Measurements from ENCODE around the gene SLC10A7.
"Not testable (repeated sequence)": the region's sequence is repeated elsewhere in the genome, so short reads cannot be mapped to it uniquely, and the experiment has no call there.

SLC10A7 gene

GRCh38 chr4:146437778-146438177 lies 84.0 kb downstream of the SLC10A7 start:
- DNase-seq: no peak

DNA sequence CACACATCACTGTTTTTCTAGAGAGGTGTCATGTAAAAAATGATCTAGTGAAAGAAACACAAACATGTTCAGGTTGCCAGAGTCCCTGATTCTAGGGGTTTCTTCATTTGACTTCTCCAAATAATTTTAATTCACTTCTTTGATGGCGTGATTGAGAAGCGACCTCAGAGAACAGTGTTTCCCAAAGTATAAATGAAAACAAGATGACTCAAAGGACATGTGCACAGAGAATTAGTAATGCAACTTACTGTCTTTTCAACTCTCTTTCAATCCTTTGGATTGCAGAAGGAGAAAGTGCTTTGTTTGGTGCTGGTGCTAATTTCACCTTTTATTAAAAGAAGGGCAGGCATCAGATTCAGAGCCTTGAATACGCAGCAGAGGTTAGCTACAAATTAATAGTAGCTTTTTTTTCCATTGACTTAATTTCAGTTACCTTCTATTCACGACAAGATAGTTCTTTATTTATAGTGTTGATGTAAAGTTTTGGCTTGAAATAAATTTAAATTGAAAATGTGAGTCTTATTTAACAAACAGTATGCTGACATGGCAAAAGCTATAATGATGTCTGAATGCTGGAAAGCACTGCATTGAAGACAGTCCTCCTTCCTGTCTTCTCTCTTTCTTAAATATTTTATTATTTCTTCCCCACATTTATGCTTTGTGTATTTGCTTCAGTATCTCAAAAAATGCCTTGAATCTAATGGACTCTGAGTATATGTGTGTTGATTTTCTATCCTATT lies 85.1 kb downstream of the SLC10A7 start:
- no peak for DNase-seq

DNA sequence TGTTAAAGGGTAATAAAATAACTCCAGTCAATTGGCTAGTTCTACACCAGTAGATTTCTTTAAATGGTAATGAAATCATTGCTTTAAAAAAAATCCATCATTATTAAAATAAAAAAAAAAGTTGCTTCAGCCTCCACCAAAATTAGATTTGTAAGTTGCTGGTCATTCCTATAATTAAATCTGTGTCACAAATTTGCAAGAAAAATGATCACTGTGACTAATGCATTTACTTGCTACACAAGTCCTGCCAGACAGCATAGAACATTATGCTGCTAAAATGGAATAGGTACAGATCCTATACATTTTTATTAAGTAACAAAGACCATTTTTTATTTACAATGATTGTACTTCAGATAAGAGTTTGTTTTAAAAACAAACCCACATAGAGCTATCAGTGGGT lies 85.8 kb downstream of the SLC10A7 start:
- no peak for DNase-seq

DNA sequence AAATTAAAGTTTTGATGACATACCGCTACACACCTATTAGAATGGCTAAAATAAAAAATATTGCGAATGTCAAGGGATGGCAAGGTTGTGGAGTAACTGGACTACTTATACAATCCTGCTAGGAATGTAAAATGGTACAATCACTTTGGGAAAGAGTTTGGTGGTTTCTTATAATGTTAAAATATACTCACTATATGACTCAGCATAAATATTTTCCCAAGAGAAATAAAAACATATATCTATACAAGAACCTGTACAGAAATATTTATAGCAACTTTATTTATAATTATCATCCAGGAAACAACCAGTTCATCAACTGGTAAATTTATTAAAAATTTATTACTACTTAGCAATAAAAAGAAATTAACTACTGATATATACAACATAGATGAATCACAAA lies 89.7 kb downstream of the SLC10A7 start:
- no peak for DNase-seq

DNA sequence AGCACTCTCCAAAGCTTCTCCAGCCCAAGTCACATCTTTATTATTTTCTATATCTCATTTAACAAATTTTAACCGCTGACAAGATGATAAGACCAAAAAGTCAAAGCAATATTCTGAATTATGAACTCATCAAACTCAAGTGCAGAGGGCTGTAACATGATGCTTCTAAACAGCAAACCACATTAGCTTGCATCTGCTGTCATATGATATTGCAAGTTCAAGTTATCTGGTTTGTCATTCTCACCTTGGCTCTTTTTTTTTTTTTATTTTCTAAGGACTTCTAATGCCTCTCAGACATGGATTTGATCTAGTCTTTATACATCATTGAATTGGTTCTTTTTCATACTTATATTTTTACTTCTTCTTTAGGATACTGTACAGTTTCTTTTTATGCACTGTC lies 93.4 kb downstream of the SLC10A7 start:
- DNase-seq: peak; percentile 27

GRCh38 chr4:146417822-146418221 lies 103.9 kb downstream of the SLC10A7 start:
- DNase-seq: no peak

DNA sequence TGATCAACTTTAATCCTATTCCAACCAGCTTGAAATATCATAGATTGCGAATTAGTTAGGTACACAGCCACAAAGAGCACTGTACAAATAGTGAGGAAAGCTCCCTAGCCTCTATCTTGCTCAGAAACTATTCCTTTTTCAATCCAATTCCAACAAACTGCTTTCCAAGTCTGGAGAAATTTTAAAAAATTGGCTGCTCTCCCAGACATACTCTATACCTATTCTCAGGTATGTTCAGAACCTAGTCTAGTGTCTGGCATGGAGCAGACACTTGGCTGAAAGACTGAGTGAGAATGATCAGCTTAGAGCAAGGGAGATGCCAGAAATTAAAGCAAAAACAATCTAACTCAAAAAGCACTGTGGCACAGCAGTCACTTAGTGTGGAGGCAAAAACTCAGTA lies 105.9 kb downstream of the SLC10A7 start:
- no peak for DNase-seq

- no peak for DNase-seq
Observed at GRCh38 chr4:146407669-146408084, 114.1 kb downstream of the SLC10A7 start.

- no peak for DNase-seq
Observed at GRCh38 chr4:146407257-146407656, 114.5 kb downstream of the SLC10A7 start.

GRCh38 chr4:146401274-146401673 lies 120.5 kb downstream of the SLC10A7 start:
- no peak for DNase-seq

DNA sequence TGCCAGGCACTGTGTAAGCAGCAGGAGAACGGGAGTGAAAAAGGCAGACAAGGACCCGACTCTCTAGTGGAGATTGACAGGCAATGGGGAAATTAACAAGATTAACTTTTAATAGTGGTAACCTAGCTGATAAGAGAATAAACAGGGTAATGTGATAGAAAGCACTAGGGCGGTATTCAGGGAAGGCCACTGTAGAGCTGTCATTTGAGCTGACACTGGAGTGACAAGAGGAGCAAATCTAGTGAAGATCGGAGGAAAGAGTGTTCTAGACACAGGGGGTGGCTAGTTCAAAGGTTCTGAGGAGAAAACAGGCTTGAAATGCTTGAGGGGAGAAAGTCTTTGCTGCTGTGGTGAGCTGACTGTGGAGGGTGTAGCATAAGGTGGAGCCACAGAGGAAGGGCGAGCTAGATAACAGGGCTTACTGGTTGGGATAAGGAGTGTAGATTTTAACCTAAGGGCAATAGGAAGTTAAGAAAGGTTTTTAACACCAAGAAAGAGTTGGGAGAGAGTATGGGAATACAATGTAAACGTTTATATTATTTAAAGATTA lies 122.8 kb downstream of the SLC10A7 start:
- no peak for DNase-seq

GRCh38 chr4:146398404-146398803 lies 123.3 kb downstream of the SLC10A7 start:
- DNase-seq: no peak

- DNase-seq: no peak
Observed at GRCh38 chr4:146389561-146389960, 132.2 kb downstream of the SLC10A7 start.

- no peak for DNase-seq
Observed at GRCh38 chr4:146382194-146382593, 139.5 kb downstream of the SLC10A7 start.

GRCh38 chr4:146381263-146381872 lies 140.4 kb downstream of the SLC10A7 start:
- no peak for DNase-seq

- no peak for DNase-seq
Observed at GRCh38 chr4:146379744-146380143, 142.0 kb downstream of the SLC10A7 start.

GRCh38 chr4:146371812-146372211 lies 149.9 kb downstream of the SLC10A7 start:
- DNase-seq: no peak

DNA sequence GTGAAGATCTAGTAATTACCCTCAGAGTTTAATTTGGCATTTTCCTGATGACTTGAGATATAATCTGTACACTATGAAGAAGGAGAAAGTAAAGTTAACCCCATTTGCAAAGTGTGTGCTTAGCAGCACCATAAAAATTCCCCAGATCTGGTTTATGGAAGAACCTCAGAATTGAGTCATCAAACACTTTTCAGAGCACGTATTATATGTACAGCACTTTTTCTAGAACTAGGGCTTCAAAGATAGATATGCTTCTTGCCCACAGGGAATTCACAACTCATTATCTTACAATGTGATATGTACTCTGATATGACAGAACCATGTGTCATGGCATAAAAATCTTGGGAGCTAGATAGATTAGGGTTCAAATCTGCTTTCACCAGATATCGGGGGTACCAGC lies 150.9 kb downstream of the SLC10A7 start:
- no peak for DNase-seq

GRCh38 chr4:146369446-146369845 lies 152.3 kb downstream of the SLC10A7 start:
- no peak for DNase-seq

- DNase-seq: no peak
Observed at GRCh38 chr4:146368209-146368608, 153.5 kb downstream of the SLC10A7 start.

DNA sequence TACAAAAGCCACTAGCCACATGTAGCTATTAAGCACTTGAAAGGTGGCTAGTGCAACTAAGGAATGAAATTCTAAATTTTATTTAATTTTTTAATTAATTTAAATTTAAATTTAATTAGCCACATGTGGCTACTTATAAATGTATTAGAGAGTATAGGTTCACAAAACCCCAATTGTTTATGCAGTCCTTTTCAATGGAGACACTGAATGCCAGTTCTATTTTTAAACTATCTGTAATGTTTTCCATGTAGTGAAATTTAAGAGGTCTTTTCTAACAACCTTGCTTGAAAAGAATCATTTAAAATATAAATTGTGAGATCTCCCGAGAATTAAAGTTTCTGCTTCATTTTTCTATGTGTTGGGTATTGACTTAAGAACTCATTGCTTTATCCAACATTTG lies 154.4 kb downstream of the SLC10A7 start:
- DNase-seq: no peak

- no peak for DNase-seq
Observed at GRCh38 chr4:146359771-146360170, 162.0 kb downstream of the SLC10A7 start.

DNA sequence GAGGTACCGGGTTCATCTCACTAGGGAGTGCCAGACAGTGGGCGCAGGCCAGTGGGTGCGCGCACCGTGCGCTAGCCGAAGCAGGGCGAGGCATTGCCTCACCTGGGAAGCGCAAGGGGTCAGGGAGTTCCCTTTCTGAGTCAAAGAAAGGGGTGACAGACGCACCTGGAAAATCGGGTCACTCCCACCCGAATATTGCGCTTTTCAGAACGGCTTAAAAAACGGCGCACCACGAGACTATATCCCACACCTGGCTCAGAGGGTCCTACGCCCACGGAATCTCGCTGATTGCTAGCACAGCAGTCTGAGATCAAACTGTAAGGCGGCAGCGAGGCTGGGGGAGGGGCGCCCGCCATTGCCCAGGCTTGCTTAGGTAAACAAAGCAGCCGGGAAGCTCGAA lies 171.6 kb downstream of the SLC10A7 start:
- DNase-seq: not testable (repeated sequence)

- DNase-seq: no peak
Observed at GRCh38 chr4:146349306-146349705, 172.4 kb downstream of the SLC10A7 start.

DNA sequence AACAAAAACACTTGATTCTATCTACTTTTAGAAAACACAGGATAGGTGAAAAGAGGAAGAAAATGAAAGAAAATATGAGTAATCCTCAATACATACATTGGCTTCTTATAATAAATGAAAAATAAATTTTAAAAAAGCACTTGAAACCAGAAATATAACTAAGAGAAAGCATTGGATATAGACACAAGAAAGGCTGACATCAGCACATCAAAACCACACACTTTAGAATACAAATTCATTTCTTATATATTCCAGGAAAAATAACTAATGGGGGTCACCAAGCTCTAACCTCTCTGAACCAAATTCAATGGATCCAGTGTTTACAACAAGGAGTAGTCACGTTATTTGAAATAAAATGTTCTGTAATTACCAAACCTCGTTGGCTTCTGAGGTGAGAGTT lies 173.9 kb downstream of the SLC10A7 start:
- no peak for DNase-seq
